K562 (cell line): ENCODE data around the gene DSG2.

ENCODE experiments used
- BDP1 ChIP-seq: IDR thresholded peaks from 3 replicates; pipeline ENCODE4 v1.6.1; 2011; ENCODE audit not compliant: insufficient read length, insufficient read depth
- CBX5 ChIP-seq: IDR thresholded peaks from 2 replicates; pipeline ENCODE4 v1.6.1; 2014; ENCODE audit warnings: low read depth, borderline replicate concordance
- CREB1 ChIP-seq, 2 experiments: sonication (generic) in 1 of 2; formaldehyde crosslinking in 1 of 2; IDR thresholded peaks; 2 replicates each; pipeline versions ENCODE4 v1.6.1 to v1.8.0; 2012 to 2022; ENCODE audit warnings: inconsistent platforms in 1 of 2, mild to moderate bottlenecking in 1 of 2, missing genetic modification reagents in 1 of 2, moderate library complexity in 1 of 2
- JUN ChIP-seq, 2 experiments: sonication (generic) in 1 of 2; formaldehyde crosslinking in 1 of 2; IDR thresholded peaks; 2 replicates each; pipeline versions ENCODE4 v1.6.1 to v1.8.0; 2012 to 2022; ENCODE audit warnings: borderline replicate concordance in 2 of 2, mild to moderate bottlenecking in 2 of 2, improper control_type of control experiment in 1 of 2, low read depth in 1 of 2, low read length in 1 of 2, missing genetic modification reagents in 1 of 2
- NFE2 ChIP-seq: IDR thresholded peaks from 2 replicates; pipeline ENCODE4 v1.6.1; 2014; ENCODE audit warnings: antibody characterized with exemption, low read depth
- TAF1 ChIP-seq: IDR thresholded peaks from 2 replicates; pipeline ENCODE4 v1.6.1; 2011; ENCODE audit warnings: mild to moderate bottlenecking, low read length, moderate library complexity; ENCODE audit not compliant: insufficient read depth, control insufficient read depth, severe bottlenecking; ENCODE audit errors: extremely low read depth
- TCF7L2 ChIP-seq: fragments of 150-350 bp; IDR thresholded peaks from 2 replicates; pipeline ENCODE4 v1.6.1; 2016; ENCODE audit warnings: low read depth, mild to moderate bottlenecking, low read length, moderate library complexity
- ZC3H11A ChIP-seq: IDR thresholded peaks from 2 replicates; pipeline ENCODE4 v1.6.1; 2012; ENCODE audit warnings: low read depth, low read length, improper control_type of control experiment
- ZNF445 ChIP-seq: fragments of 250-450 bp; sonication (Bioruptor Pico); IDR thresholded peaks from 2 replicates; pipeline ENCODE4 v1.4.0; 2020; ENCODE audit warnings: low read depth, mild to moderate bottlenecking, moderate library complexity
- TF ChIP-seq, protein P1 (sequence below), 2 experiments: fragments of 450-650 bp in 1 of 2; sonication (generic) in 1 of 2; formaldehyde crosslinking in 1 of 2; IDR thresholded peaks in 1 of 2; conservative IDR thresholded peaks in 1 of 2; 2 replicates each; pipeline versions ENCODE4 v1.6.1 to v1.8.1; 2016 to 2023; ENCODE audit warnings: mild to moderate bottlenecking in 2 of 2, moderate library complexity in 2 of 2, inconsistent platforms in 1 of 2, missing genetic modification reagents in 1 of 2

DNA sequence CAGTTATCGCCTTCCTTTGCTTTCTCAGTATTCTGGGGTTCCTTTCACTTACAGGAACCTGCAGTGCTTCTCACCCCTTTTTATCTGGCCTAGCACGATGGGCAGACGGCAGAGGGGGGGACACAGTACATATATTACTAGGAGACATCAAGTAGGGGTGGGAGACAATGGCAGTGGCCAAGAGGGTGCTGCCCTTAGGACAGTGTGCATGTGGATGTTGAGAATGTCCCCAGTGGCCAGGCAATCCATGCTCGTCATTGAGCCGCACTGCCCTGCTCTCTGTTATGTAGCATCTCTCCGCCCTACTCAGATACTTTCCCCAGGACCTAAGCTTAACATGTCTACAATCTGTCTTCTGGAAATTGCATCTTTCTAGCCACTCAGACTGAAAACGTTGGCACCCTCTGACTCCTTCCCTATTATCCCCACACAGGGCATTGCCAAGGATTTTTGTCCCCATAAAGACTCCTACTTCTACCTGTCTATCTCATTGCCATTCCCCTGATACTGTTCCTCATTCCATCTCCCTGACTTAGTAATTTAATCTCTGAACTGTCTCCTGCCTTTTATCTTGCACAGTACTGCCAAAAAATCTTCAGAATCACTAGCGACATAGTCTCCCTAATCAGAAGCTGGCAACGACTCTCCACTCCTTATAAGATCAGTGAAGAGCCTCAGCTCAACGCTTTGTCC, 6.6 kb downstream of the DSG2 start:
- TF ChIP-seq TCF7L2, result no peak
- no peak for TF ChIP-seq ZNF445 (CRISPR knock-in tag)
- TF ChIP-seq CBX5, result no peak
- TF ChIP-seq NFE2, result no peak
- TF ChIP-seq BDP1, result no peak
- TF ChIP-seq, protein P1, sequence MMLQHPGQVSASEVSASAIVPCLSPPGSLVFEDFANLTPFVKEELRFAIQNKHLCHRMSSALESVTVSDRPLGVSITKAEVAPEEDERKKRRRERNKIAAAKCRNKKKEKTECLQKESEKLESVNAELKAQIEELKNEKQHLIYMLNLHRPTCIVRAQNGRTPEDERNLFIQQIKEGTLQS (IDR thresholded peaks at IDR 0.05), result no peak
- TF ChIP-seq, protein P1 (CRISPR knock-in tag; conservative IDR thresholded peaks at IDR 0.05), result no peak
- no peak for TF ChIP-seq TAF1
- TF ChIP-seq ZC3H11A, result no peak
- no peak for TF ChIP-seq JUN (IDR thresholded peaks at IDR 0.05; ENCODE audit: borderline replicate concordance, low read depth, low read length)
- TF ChIP-seq JUN (CRISPR knock-in tag; IDR thresholded peaks at IDR 0.05; ENCODE audit: borderline replicate concordance), result no peak
- no peak for TF ChIP-seq CREB1 (IDR thresholded peaks at IDR 0.05)
- no peak for TF ChIP-seq CREB1 (CRISPR knock-in tag; IDR thresholded peaks at IDR 0.05)
